ENCODE data around the gene IZUMO1R. TPM values are rescaled to one million over a fixed set of nuclear protein-coding genes. Genes with fewer than 3 reads are reported as not detected.

The IZUMO1R gene
- total RNA-seq, 1 donor from 2014 or later = not detected

DNA sequence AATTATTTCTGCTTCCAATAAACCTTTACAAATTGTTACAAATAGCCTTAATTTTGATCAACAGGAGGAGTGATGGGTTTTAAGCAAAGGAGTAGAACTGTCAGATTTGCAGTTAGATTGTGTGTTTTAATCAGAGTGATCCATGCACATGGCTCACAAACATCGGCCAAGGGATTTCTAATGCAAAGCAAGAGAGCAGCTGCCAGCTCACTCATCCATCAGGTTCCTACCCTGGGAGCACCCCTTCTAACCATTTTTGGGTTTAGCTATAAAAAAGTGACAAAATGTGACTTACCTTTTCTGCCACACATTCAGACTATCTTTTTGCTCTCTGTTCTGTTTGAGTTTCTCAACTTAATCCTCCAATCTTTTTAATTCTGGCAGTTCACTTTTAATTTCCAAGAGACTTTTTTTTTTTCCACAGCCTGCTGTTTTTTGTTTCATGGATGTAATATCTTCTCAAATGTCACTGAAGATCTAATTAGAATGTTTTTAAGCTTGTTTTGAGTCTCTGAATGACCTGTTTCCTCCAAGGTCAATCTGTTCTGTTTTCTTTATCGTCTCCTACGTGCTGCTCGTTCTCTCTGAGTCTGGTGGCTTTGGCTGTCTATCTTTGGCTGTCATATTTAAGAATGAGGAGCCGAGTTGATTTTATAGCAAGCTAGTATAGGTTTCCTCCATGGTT, 6.0 kb downstream of the IZUMO1R start:
- no peaks in the 10 kb centered on the region for H3K9me3 ChIP-seq (ENCODE audit: low read depth)
- Mint-ChIP-seq H3K4me1 (no peaks in the 10 kb centered on the region), H3K4me3 (no peak overlapping the region), H3K9me3 (no peaks in the 10 kb centered on the region), H3K27ac (no peak overlapping the region), H3K27me3 (ENCODE audit: insufficient read depth, low read depth) (peaks cover 5% of the 10 kb centered on the region), H3K36me3 (no peaks in the 10 kb centered on the region)
- H3F3A ChIP-seq (ENCODE audit: low read depth) = no peaks in the 10 kb centered on the region
- H3K79me2 ChIP-seq (ENCODE audit: low read depth) = no peaks in the 10 kb centered on the region
- H3K4me2 ChIP-seq = no peak overlapping the region
- no peaks in the 10 kb centered on the region for H3K27me3 ChIP-seq
- no peaks in the 10 kb centered on the region for H4K20me1 ChIP-seq (ENCODE audit: low read depth)
- H3K27ac ChIP-seq = no peak overlapping the region
- no peak overlapping the region for H3K9ac ChIP-seq
- H3K4me1 ChIP-seq = no peaks in the 10 kb centered on the region
- no peak for DNase-seq (ENCODE audit: low spot score)
- H3K36me3 ChIP-seq = no peaks in the 10 kb centered on the region
- no peak for TF ChIP-seq EZH2 (IDR thresholded peaks at IDR 0.05)
- TF ChIP-seq, protein P1, sequence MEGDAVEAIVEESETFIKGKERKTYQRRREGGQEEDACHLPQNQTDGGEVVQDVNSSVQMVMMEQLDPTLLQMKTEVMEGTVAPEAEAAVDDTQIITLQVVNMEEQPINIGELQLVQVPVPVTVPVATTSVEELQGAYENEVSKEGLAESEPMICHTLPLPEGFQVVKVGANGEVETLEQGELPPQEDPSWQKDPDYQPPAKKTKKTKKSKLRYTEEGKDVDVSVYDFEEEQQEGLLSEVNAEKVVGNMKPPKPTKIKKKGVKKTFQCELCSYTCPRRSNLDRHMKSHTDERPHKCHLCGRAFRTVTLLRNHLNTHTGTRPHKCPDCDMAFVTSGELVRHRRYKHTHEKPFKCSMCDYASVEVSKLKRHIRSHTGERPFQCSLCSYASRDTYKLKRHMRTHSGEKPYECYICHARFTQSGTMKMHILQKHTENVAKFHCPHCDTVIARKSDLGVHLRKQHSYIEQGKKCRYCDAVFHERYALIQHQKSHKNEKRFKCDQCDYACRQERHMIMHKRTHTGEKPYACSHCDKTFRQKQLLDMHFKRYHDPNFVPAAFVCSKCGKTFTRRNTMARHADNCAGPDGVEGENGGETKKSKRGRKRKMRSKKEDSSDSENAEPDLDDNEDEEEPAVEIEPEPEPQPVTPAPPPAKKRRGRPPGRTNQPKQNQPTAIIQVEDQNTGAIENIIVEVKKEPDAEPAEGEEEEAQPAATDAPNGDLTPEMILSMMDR (IDR thresholded peaks at IDR 0.05) = no peak
- TF ChIP-seq EZH2phosphoT487 (IDR thresholded peaks at IDR 0.05) = no peak
- no peak overlapping the region for H2AFZ ChIP-seq (replicated peaks)
- no peak overlapping the region for H3K4me3 ChIP-seq

GRCh38 chr11:94312339-94312738, 8.0 kb downstream of the IZUMO1R start:
- Histone ChIP-seq H3K27me3 (no peaks in the 10 kb centered on the region), H3K9me3 (ENCODE audit: low read depth) (no peaks in the 10 kb centered on the region), H2AFZ (replicated peaks) (no peak overlapping the region), H3F3A (ENCODE audit: low read depth) (no peaks in the 10 kb centered on the region), H3K4me3 (no peak overlapping the region), H4K20me1 (ENCODE audit: low read depth) (no peaks in the 10 kb centered on the region), H3K4me2 (no peak overlapping the region), H3K9ac (no peak overlapping the region), H3K27ac (no peak overlapping the region), H3K36me3 (no peaks in the 10 kb centered on the region), H3K79me2 (ENCODE audit: low read depth) (no peaks in the 10 kb centered on the region), H3K4me1 (no peaks in the 10 kb centered on the region)
- Mint-ChIP-seq H3K27me3 (ENCODE audit: insufficient read depth, low read depth) (no peaks in the 10 kb centered on the region), H3K4me1 (no peaks in the 10 kb centered on the region), H3K27ac (no peak overlapping the region), H3K4me3 (no peak overlapping the region), H3K9me3 (no peaks in the 10 kb centered on the region), H3K36me3 (no peaks in the 10 kb centered on the region)
- no peak for TF ChIP-seq EZH2 (IDR thresholded peaks at IDR 0.05)
- no peak for TF ChIP-seq EZH2phosphoT487 (IDR thresholded peaks at IDR 0.05)
- TF ChIP-seq, protein P1 (IDR thresholded peaks at IDR 0.05) = no peak
- no peak for DNase-seq (ENCODE audit: low spot score)

- no peak overlapping the region for H3K4me3 ChIP-seq
- no peaks in the 10 kb centered on the region for H3K36me3 Mint-ChIP-seq
- H2AFZ ChIP-seq (replicated peaks) = no peak overlapping the region
- no peak overlapping the region for H3K27ac Mint-ChIP-seq
- no peaks in the 10 kb centered on the region for H3F3A ChIP-seq (ENCODE audit: low read depth)
- no peaks in the 10 kb centered on the region for H3K36me3 ChIP-seq
- no peak overlapping the region for H3K9ac ChIP-seq
- no peak overlapping the region for H3K4me3 Mint-ChIP-seq
- H3K9me3 ChIP-seq (ENCODE audit: low read depth) = no peaks in the 10 kb centered on the region
- no peaks in the 10 kb centered on the region for H3K4me1 Mint-ChIP-seq
- H3K4me1 ChIP-seq = no peaks in the 10 kb centered on the region
- TF ChIP-seq, protein P1 (IDR thresholded peaks at IDR 0.05) = no peak
- TF ChIP-seq EZH2 (IDR thresholded peaks at IDR 0.05) (no peak), EZH2phosphoT487 (IDR thresholded peaks at IDR 0.05) (no peak)
- no peak for DNase-seq (ENCODE audit: low spot score)
- no peak overlapping the region for H3K27ac ChIP-seq
- H3K9me3 Mint-ChIP-seq = no peaks in the 10 kb centered on the region
- no peak overlapping the region for H3K4me2 ChIP-seq
- no peaks in the 10 kb centered on the region for H3K79me2 ChIP-seq (ENCODE audit: low read depth)
- H3K27me3 ChIP-seq = no peaks in the 10 kb centered on the region
- H3K27me3 Mint-ChIP-seq (ENCODE audit: insufficient read depth, low read depth) = no peaks in the 10 kb centered on the region
- no peaks in the 10 kb centered on the region for H4K20me1 ChIP-seq (ENCODE audit: low read depth)
Observed at GRCh38 chr11:94314064-94314463, 9.7 kb downstream of the IZUMO1R start.
